ENCODE results near the gene SASH1. TPM values are rescaled to one million over a fixed set of nuclear protein-coding genes. Genes with fewer than 3 reads are reported as not detected.
"Not testable (repeated sequence)": the region's sequence is repeated elsewhere in the genome, so short reads cannot be mapped to it uniquely, and the experiment has no call there.

The SASH1 gene
- total RNA-seq, 1 donor: 39.7 TPM

DNA sequence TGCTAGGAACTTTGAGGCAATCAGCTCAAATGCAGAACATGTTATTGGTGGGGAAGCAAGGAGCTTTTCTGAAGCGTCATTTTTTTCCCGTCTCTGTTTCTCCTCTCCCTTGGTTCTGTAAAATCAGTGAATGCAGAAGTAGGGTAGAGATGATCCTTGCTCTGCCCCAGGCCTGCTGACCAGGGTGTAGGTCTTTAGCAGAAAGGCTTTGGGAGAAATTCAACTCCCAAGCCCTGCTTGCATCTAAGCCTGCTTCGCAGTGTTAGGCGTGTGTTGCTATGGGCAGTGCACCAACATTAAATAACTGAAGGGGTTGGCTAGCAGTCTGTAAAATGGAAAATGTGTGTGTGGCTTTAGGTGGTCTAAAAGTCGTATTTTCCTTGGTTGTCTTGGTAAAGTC is 45.9 kb downstream of the SASH1 start:
- TF ChIP-seq, protein P1, sequence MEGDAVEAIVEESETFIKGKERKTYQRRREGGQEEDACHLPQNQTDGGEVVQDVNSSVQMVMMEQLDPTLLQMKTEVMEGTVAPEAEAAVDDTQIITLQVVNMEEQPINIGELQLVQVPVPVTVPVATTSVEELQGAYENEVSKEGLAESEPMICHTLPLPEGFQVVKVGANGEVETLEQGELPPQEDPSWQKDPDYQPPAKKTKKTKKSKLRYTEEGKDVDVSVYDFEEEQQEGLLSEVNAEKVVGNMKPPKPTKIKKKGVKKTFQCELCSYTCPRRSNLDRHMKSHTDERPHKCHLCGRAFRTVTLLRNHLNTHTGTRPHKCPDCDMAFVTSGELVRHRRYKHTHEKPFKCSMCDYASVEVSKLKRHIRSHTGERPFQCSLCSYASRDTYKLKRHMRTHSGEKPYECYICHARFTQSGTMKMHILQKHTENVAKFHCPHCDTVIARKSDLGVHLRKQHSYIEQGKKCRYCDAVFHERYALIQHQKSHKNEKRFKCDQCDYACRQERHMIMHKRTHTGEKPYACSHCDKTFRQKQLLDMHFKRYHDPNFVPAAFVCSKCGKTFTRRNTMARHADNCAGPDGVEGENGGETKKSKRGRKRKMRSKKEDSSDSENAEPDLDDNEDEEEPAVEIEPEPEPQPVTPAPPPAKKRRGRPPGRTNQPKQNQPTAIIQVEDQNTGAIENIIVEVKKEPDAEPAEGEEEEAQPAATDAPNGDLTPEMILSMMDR (IDR thresholded peaks at IDR 0.05; ENCODE audit: insufficient read depth, low read depth, low read length): no peak
- no peak for DNase-seq (ENCODE audit: low read depth)
- H3K4me3 ChIP-seq (ENCODE audit: low read depth, low read length): no peak overlapping the region

DNA sequence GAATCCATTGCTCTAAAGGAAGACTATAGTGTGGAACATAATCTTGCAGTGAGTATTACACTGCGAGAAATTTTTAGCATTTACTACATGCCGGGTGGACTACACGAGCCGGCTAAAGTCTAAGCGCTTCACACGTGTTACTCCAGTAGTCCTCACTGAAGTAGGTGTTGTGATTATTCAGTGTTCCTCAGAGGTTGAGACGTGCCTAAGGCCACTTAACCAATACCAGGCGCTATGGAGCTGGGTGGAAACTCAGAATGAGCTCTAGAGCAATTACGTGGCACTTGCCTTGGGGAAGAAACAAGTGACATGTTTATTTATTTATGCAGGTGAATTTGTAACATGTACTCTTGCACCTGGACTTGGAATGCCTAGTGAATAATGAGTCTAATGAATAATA is 46.4 kb downstream of the SASH1 start:
- no peak overlapping the region for H3K4me3 ChIP-seq (ENCODE audit: low read depth, low read length)
- TF ChIP-seq, protein P1 (IDR thresholded peaks at IDR 0.05; ENCODE audit: insufficient read depth, low read depth, low read length): no peak
- no peak for DNase-seq (ENCODE audit: low read depth)

DNA sequence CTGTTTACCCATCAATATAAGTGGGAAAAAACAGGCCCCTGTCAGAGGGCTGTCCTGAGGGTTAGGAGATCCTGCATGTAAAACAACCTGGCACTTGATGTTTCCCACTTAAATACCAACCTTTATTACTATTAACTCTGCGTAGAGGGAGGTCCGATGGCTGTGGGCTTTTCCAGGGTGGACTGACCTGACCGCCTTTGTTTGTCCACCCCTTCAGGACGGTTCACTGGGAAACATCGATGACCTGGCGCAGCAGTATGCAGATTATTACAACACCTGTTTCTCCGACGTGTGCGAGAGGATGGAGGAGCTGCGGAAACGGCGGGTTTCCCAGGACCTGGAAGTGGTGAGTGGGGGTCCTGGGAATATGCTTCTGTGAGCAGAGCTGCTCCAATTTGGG is 47.3 kb downstream of the SASH1 start:
- no peak overlapping the region for H3K4me3 ChIP-seq (ENCODE audit: low read depth, low read length)
- TF ChIP-seq, protein P1 (IDR thresholded peaks at IDR 0.05; ENCODE audit: insufficient read depth, low read depth, low read length): no peak
- no peak for DNase-seq (ENCODE audit: low read depth)

DNA sequence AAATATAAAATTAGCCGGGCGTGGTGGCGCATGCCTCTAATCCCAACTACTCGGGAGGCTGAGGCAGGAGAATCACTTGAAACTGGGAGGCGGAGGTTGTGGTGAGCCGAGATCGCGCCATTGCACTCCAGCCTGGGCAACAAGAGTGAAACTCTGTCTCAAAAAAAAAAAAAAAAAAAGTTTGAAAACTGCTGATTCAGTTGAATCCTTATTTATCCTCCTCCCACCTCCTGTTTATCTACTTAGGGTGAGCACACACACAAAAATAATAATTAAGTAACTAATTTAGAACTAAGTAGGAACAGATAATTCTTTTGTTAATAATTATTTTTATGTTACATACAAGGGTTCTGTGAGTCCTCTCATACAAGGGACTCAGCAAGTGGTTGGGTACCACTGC is 49.5 kb downstream of the SASH1 start:
- H3K4me3 ChIP-seq (ENCODE audit: low read depth, low read length); DNase-seq (ENCODE audit: low read depth): not testable (repeated sequence)

DNA sequence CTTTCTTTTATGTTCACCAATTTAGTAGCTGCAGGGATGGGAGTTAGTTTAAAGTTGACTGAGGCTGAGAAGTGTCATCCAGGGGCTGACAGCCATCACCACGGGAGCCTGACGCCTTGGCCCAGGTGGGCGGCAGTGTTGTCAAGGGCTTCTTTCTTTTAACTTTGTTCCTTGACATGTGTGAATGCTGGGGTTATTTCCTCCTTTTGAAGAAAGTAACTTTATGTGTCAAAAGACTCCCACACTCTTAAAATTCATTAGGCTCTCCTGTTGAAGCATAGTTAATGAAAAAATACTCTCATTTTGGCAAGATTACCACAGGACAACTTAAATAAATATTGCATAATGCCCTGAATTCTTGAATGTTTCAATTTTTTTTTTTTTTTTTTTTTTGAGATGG is 50.0 kb downstream of the SASH1 start:
- H3K4me3 ChIP-seq (ENCODE audit: low read depth, low read length): no peak overlapping the region
- peak; percentile 20 for DNase-seq (ENCODE audit: low read depth)
- TF ChIP-seq, protein P1 (IDR thresholded peaks at IDR 0.05; ENCODE audit: insufficient read depth, low read depth, low read length): no peak

DNA sequence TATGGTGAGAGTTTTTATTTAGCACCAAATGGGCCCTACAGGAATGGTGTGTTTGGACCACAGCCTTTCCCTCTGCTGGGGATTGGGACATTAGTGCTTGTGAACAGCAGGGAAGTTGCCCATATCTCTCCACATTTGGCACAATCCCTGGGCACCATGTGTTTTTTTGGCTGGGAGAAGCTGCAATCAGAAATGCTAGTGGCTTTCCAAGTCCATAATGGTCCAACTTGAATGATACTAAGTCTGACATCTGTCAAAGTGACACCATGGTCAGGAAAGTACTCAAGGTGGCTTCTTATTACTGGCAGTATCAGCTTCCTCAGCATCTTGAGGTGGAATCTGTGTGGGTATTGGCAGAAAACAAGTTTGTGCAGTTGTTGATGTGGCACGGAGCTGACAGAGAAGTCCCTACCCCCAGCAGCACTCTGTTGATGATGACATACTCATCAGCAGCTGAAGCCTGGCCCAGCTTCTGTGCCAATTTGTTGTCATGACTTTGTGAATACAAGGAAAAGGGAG is 53.0 kb downstream of the SASH1 start:
- DNase-seq (ENCODE audit: low read depth): no peak
- TF ChIP-seq, protein P1 (IDR thresholded peaks at IDR 0.05; ENCODE audit: insufficient read depth, low read depth, low read length): no peak
- no peak overlapping the region for H3K4me3 ChIP-seq (ENCODE audit: low read depth, low read length)

DNA sequence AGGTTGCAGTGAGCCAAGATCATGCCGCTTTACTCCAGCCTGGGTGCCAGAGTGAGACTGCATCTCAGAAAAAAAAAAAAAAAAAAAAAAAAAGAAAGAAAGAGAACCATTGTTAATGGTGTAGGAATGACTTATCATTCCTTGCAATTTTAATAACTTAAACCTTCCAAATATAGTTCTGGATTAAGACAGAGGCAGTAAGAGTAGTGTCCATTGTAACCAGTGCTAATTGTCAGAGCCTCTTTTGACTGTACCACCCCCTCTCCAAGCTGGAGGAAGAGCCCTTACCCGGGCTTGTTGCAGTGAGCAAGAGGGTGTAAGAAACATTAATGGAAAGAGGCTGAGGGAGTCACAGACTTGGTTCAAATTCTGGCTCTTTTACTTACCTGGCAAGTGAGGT is 53.8 kb downstream of the SASH1 start:
- no peak for DNase-seq (ENCODE audit: low read depth)
- no peak overlapping the region for H3K4me3 ChIP-seq (ENCODE audit: low read depth, low read length)
- TF ChIP-seq, protein P1 (IDR thresholded peaks at IDR 0.05; ENCODE audit: insufficient read depth, low read depth, low read length): no peak
